Tibial nerve (tissue), 4 donors: Measurements from ENCODE around the gene ZNF423. TPM values are rescaled to one million over a fixed set of nuclear protein-coding genes. Genes with fewer than 3 reads are reported as not detected.

ENCODE experiments used
- DNase-seq, 2 donors: peaks; one replicate each; pipeline ENCODE4 v3.0.0-alpha.2; 2019; ENCODE audit warnings: low spot score in 2 of 2
- H3K27ac ChIP-seq, 4 donors: fragments of 200-600 bp; sonication (generic) in 3 of 4; one replicate each; pipeline ENCODE4 v1.5.1; 2017 to 2019; ENCODE audit warnings: mild to moderate bottlenecking in 1 of 4
- H3K27me3 ChIP-seq, 2 donors: fragments of 200-600 bp; sonication (generic) in 1 of 2; one replicate each; pipeline versions ENCODE4 v1.5.1 to v1.6.0; 2017 to 2019
- H3K36me3 ChIP-seq, 3 donors: fragments of 200-600 bp; sonication (generic); one replicate each; pipeline ENCODE4 v1.5.1; 2018 to 2019
- H3K4me1 ChIP-seq, 4 donors: fragments of 200-600 bp; sonication (generic) in 3 of 4; one replicate each; pipeline ENCODE4 v1.5.1; 2017 to 2019
- H3K4me3 ChIP-seq, 4 donors: fragments of 200-600 bp; sonication (generic) in 3 of 4; one replicate each; pipeline ENCODE4 v1.5.1; 2017 to 2019; ENCODE audit warnings: mild to moderate bottlenecking in 1 of 4, moderate library complexity in 1 of 4
- H3K9me3 ChIP-seq, 4 donors: fragments of 200-600 bp; sonication (generic) in 3 of 4; one replicate each; pipeline ENCODE4 v1.5.1; 2017 to 2019
- CTCF ChIP-seq, 5 experiments: fragments of 200-600 bp in 3 of 5; fragments of 450-650 bp in 2 of 5; sonication (generic) in 3 of 5; IDR thresholded peaks; one replicate each; pipeline ENCODE4 v1.5.1; 2016 to 2019; ENCODE audit warnings: antibody characterized with exemption in 5 of 5, mild to moderate bottlenecking in 3 of 5, moderate library complexity in 2 of 5
- EP300 ChIP-seq, 2 donors: sonication (generic); formaldehyde crosslinking; IDR thresholded peaks; one replicate each; pipeline ENCODE4 v1.6.1; 2017; ENCODE audit warnings: antibody characterized with exemption in 2 of 2, mild to moderate bottlenecking in 1 of 2
- POLR2A ChIP-seq, 2 donors: fragments of 450-650 bp; IDR thresholded peaks; one replicate each; pipeline ENCODE4 v1.6.1; 2017; ENCODE audit warnings: antibody characterized with exemption in 2 of 2, mild to moderate bottlenecking in 2 of 2, moderate library complexity in 2 of 2
- WGBS, 2 donors: methylation state at CpG; one replicate each; pipeline ENCODE4 v1.1.5; 2018; 5-methylcytosine and 5-hydroxymethylcytosine counted together
- total RNA-seq, 4 donors: library from RNA; depleted of rRNA; stranded (reverse); fragments of >200 nt; gene quantifications; one replicate each; pipeline ENCODE4 v1.1.0, GENCODE V29; 2016

ZNF423 gene
- total RNA-seq, 4 donors from 2014 or later: 15.9 to 20.5 (median 18.5) TPM

- WGBS, 2 donors: 62 to 68% methylated on average over 2 of the region's 2 CpGs
- no peak overlapping the region for H3K4me3 ChIP-seq
- H3K9me3 ChIP-seq: no peaks in the 10 kb centered on the region
- no peaks in the 10 kb centered on the region for H3K36me3 ChIP-seq
- no peak for DNase-seq
- peaks cover 0 to 14% (median 0%) of the 10 kb centered on the region in 4 donors for H3K4me1 ChIP-seq
- TF ChIP-seq POLR2A (IDR thresholded peaks at IDR 0.05) (no peak), EP300 (IDR thresholded peaks at IDR 0.05) (no peak), CTCF (IDR thresholded peaks at IDR 0.05) (no peak)
- no peaks in the 10 kb centered on the region for H3K27me3 ChIP-seq
- H3K27ac ChIP-seq: no peak overlapping the region
Observed at GRCh38 chr16:49493836-49494235, 362.1 kb downstream of the ZNF423 start.

GRCh38 chr16:49492896-49493626, 362.9 kb downstream of the ZNF423 start:
- Histone ChIP-seq H3K4me1 (peaks cover 0 to 14% (median 0%) of the 10 kb centered on the region in 4 donors), H3K36me3 (no peaks in the 10 kb centered on the region), H3K27me3 (no peaks in the 10 kb centered on the region), H3K27ac (no peak overlapping the region), H3K4me3 (no peak overlapping the region), H3K9me3 (no peaks in the 10 kb centered on the region)
- DNase-seq: no peak
- WGBS, 2 donors: 95 to 96% methylated on average over 13 to 16 of the region's 16 CpGs
- no peak for TF ChIP-seq EP300 (IDR thresholded peaks at IDR 0.05)
- no peak for TF ChIP-seq POLR2A (IDR thresholded peaks at IDR 0.05)
- TF ChIP-seq CTCF (IDR thresholded peaks at IDR 0.05): no peak

GRCh38 chr16:49491771-49492761, 363.8 kb downstream of the ZNF423 start:
- H3K27me3 ChIP-seq: no peaks in the 10 kb centered on the region
- H3K4me1 ChIP-seq: peaks cover 0 to 14% (median 0%) of the 10 kb centered on the region in 4 donors
- peak in 1 of 2 donors; percentile 21 for DNase-seq
- peak overlapping the region in 1 of 4 donors; percentile 4 for H3K27ac ChIP-seq
- peak overlapping the region; percentile 9 to 42 (median 24) for H3K4me3 ChIP-seq
- TF ChIP-seq EP300 (IDR thresholded peaks at IDR 0.05) (no peak), CTCF (IDR thresholded peaks at IDR 0.05) (peak; percentile 73 to 94 (median 88)), POLR2A (IDR thresholded peaks at IDR 0.05) (no peak)
- H3K9me3 ChIP-seq: peaks cover 0 to 4% (median 0%) of the 10 kb centered on the region in 4 donors
- no peaks in the 10 kb centered on the region for H3K36me3 ChIP-seq
- 29 to 34% methylated on average over 33 to 47 of the region's 62 CpGs for WGBS, 2 donors

GRCh38 chr16:49491106-49491670, 364.7 kb downstream of the ZNF423 start:
- DNase-seq: no peak
- H3K9me3 ChIP-seq: peaks cover 0 to 11% (median 0%) of the 10 kb centered on the region in 4 donors
- H3K27ac ChIP-seq: no peak overlapping the region
- 68 to 70% methylated on average over 20 of the region's 20 CpGs for WGBS, 2 donors
- H3K4me1 ChIP-seq: peaks cover 0 to 14% (median 0%) of the 10 kb centered on the region in 4 donors
- H3K4me3 ChIP-seq: no peak overlapping the region
- H3K36me3 ChIP-seq: no peaks in the 10 kb centered on the region
- H3K27me3 ChIP-seq: no peaks in the 10 kb centered on the region
- TF ChIP-seq CTCF (IDR thresholded peaks at IDR 0.05) (no peak), POLR2A (IDR thresholded peaks at IDR 0.05) (no peak), EP300 (IDR thresholded peaks at IDR 0.05) (no peak)
